ENCODE measurements around the gene CSPG4.

- no peak for TF ChIP-seq CTCF (IDR thresholded peaks at IDR 0.05)
- no peak for TF ChIP-seq POLR2A (IDR thresholded peaks at IDR 0.05)
These were observed 49.7 kb downstream of the CSPG4 start for GRCh38 chr15:75662823-75663519.

All from right lobe of liver (tissue), 4 donors.